Measurements from ENCODE around the gene CSMD2.

Gene CSMD2

GRCh38 chr1:33471416-33471815 lies 693.6 kb downstream of the CSMD2 start:
- ATAC-seq: no peak
- no peak for TF ChIP-seq SNAI2 (CRISPR knock-in tag; IDR thresholded peaks at IDR 0.05)
- no peak for TF ChIP-seq RARB (CRISPR knock-in tag; IDR thresholded peaks at IDR 0.05)
- no peak for TF ChIP-seq ZC3H10 (CRISPR knock-in tag; IDR thresholded peaks at IDR 0.05)
- TF ChIP-seq ESRRG (CRISPR knock-in tag; IDR thresholded peaks at IDR 0.05): no peak
- TF ChIP-seq ARNTL (CRISPR knock-in tag; IDR thresholded peaks at IDR 0.05; ENCODE audit: borderline replicate concordance, low read depth): no peak
- TF ChIP-seq OSR1 (CRISPR knock-in tag; IDR thresholded peaks at IDR 0.05): no peak
- no peak for TF ChIP-seq TCF4 (CRISPR knock-in tag; IDR thresholded peaks at IDR 0.05; ENCODE audit: borderline replicate concordance)
- no peak for TF ChIP-seq ZFP3 (CRISPR knock-in tag; IDR thresholded peaks at IDR 0.05)
- no peak for TF ChIP-seq PPARA (CRISPR knock-in tag; IDR thresholded peaks at IDR 0.05; ENCODE audit: borderline replicate concordance)
- TF ChIP-seq TSHZ2 (CRISPR knock-in tag; IDR thresholded peaks at IDR 0.05): no peak
- TF ChIP-seq TOX (CRISPR knock-in tag; IDR thresholded peaks at IDR 0.05; ENCODE audit: borderline replicate concordance): no peak
- TF ChIP-seq ZFP30 (CRISPR knock-in tag; IDR thresholded peaks at IDR 0.05): no peak
- TF ChIP-seq, protein P1, sequence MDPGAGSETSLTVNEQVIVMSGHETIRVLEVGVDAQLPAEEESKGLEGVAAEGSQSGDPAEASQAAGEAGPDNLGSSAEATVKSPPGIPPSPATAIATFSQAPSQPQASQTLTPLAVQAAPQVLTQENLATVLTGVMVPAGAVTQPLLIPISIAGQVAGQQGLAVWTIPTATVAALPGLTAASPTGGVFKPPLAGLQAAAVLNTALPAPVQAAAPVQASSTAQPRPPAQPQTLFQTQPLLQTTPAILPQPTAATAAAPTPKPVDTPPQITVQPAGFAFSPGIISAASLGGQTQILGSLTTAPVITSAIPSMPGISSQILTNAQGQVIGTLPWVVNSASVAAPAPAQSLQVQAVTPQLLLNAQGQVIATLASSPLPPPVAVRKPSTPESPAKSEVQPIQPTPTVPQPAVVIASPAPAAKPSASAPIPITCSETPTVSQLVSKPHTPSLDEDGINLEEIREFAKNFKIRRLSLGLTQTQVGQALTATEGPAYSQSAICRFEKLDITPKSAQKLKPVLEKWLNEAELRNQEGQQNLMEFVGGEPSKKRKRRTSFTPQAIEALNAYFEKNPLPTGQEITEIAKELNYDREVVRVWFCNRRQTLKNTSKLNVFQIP (CRISPR knock-in tag; IDR thresholded peaks at IDR 0.05; ENCODE audit: borderline replicate concordance, low read depth): no peak
- TF ChIP-seq, protein P2, sequence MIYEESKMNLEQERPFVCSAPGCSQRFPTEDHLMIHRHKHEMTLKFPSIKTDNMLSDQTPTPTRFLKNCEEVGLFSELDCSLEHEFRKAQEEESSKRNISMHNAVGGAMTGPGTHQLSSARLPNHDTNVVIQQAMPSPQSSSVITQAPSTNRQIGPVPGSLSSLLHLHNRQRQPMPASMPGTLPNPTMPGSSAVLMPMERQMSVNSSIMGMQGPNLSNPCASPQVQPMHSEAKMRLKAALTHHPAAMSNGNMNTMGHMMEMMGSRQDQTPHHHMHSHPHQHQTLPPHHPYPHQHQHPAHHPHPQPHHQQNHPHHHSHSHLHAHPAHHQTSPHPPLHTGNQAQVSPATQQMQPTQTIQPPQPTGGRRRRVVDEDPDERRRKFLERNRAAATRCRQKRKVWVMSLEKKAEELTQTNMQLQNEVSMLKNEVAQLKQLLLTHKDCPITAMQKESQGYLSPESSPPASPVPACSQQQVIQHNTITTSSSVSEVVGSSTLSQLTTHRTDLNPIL (CRISPR knock-in tag; IDR thresholded peaks at IDR 0.05; ENCODE audit: low read depth): no peak
- no peak for TF ChIP-seq ZNF70 (CRISPR knock-in tag; IDR thresholded peaks at IDR 0.05)
- TF ChIP-seq ZNF8 (CRISPR knock-in tag; IDR thresholded peaks at IDR 0.05): no peak

- peak; percentile 83 for ATAC-seq
Observed at GRCh38 chr1:33470495-33471012, 694.5 kb downstream of the CSMD2 start.

DNA sequence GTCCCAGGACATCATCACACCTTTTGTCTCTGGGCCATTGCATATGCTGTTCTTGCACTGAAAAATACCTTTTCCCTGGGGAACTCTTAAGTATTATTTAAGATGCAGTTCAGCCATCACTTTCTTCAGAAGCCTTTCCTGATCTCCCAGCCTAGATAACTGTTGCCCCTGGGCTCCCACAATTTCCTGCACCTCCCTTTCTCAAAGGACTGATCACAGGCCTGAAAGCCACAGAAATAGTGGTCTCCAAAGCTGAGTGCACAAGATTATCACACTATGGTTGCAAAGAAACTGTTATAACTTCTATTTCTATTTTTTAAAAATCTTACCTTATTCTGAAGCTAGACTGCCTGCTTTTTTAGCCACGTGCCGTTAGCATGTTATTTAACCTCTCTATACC lies 695.3 kb downstream of the CSMD2 start:
- no peak for ATAC-seq
- TF ChIP-seq, protein P2 (CRISPR knock-in tag; IDR thresholded peaks at IDR 0.05; ENCODE audit: low read depth): no peak
- TF ChIP-seq ISL1 (CRISPR knock-in tag; IDR thresholded peaks at IDR 0.05) (no peak), ZNF565 (CRISPR knock-in tag; conservative IDR thresholded peaks at IDR 0.05; ENCODE audit: low read depth) (no peak), ZNF70 (CRISPR knock-in tag; IDR thresholded peaks at IDR 0.05) (no peak)

More at GRCh38 chr1:33470495-33471012, 694.5 kb downstream of the CSMD2 start:
- TF ChIP-seq ISL1 (CRISPR knock-in tag; IDR thresholded peaks at IDR 0.05): no peak
- TF ChIP-seq, protein P1 (CRISPR knock-in tag; IDR thresholded peaks at IDR 0.05; ENCODE audit: borderline replicate concordance, low read depth): no peak
- TF ChIP-seq ZNF70 (CRISPR knock-in tag; IDR thresholded peaks at IDR 0.05): no peak
- no peak for TF ChIP-seq ZNF565 (CRISPR knock-in tag; conservative IDR thresholded peaks at IDR 0.05; ENCODE audit: low read depth)
- no peak for TF ChIP-seq ESRRG (CRISPR knock-in tag; IDR thresholded peaks at IDR 0.05)
- TF ChIP-seq, protein P2 (CRISPR knock-in tag; IDR thresholded peaks at IDR 0.05; ENCODE audit: low read depth): no peak

All from SK-N-SH treated with all-trans-retinoic acid at 6 μM for 48 hours (cell line).